GM13977 (cell line): ENCODE results near the gene STIM1.

Source experiments
- DNase-seq: peaks from one replicate; pipeline ENCODE4 v3.0.0; 2012; ENCODE audit warnings: low spot score
- CTCF ChIP-seq: IDR thresholded peaks from 2 replicates; pipeline ENCODE4 v1.5.1; 2012; ENCODE audit warnings: mild to moderate bottlenecking, control low read depth; ENCODE audit not compliant: insufficient read depth; ENCODE audit errors: extremely low read depth, missing control alignments
- in situ Hi-C: fragments of 300-500 bp; cut with MboI; formaldehyde crosslinking; loops from one replicate; pipeline ENCODE4 v1.12.0; 2022; ENCODE audit warnings: low sequenced_read_pairs, low pct_unique_long_range_greater_than_20kb, mixed read lengths, inconsistent platforms; ENCODE audit not compliant: unreplicated experiment

STIM1 gene

GRCh38 chr11:3815845-3816244 lies 39.6 kb upstream of the STIM1 start:
- in situ Hi-C loops, result no loop called here
- TF ChIP-seq CTCF, result no peak
- DNase-seq, result no peak

- no peak for TF ChIP-seq CTCF
- in situ Hi-C loops, result no loop called here
- no peak for DNase-seq
Observed at GRCh38 chr11:3816673-3817072, 38.8 kb upstream of the STIM1 start.

GRCh38 chr11:3817181-3817800 lies 38.2 kb upstream of the STIM1 start:
- in situ Hi-C loops, result no loop called here
- DNase-seq, result no peak
- no peak for TF ChIP-seq CTCF

- no peak for DNase-seq
- in situ Hi-C loops, result no loop called here
- TF ChIP-seq CTCF, result no peak
Observed at GRCh38 chr11:3820971-3821370, 34.5 kb upstream of the STIM1 start.

GRCh38 chr11:3822312-3822711 lies 33.2 kb upstream of the STIM1 start:
- in situ Hi-C loops, result no loop called here
- no peak for DNase-seq
- TF ChIP-seq CTCF, result no peak

GRCh38 chr11:3823303-3823702 lies 32.2 kb upstream of the STIM1 start:
- in situ Hi-C loops, result no loop called here
- TF ChIP-seq CTCF, result no peak
- DNase-seq, result no peak

- no peak for DNase-seq
- TF ChIP-seq CTCF, result no peak
- in situ Hi-C loops, result no loop called here
Observed at GRCh38 chr11:3823762-3824506, 31.5 kb upstream of the STIM1 start.
